HCT116 (cell line): ENCODE measurements around the gene GJA10. TPM values are rescaled to one million over a fixed set of nuclear protein-coding genes. Genes with fewer than 3 reads are reported as not detected.

Source experiments
- ATAC-seq: fragments of 200-7000 bp; cut with Tn5 transposase; 2 replicates; pipeline ENCODE4 v1.9.1; 2020; ENCODE audit warnings: mild to moderate bottlenecking, moderate library complexity
- BruUV-seq: library from RNA; stranded (reverse); fragments of 400-500 nt; replicated peaks from 2 replicates; lab custom pipeline; 2021; lab: Mats Ljungman, UMichigan
- CTCF ChIA-PET: fragments of 300-600 bp; sonication (Branson Sonifier 250); formaldehyde crosslinking; loops from one replicate; lab custom pipeline; 2021; ENCODE audit warnings: antibody characterized with exemption; lab: Charles Lee
- POLR2A ChIA-PET: fragments of 300-600, 350-600 bp; sonication (Branson Sonifier 250); formaldehyde crosslinking; loops from one replicate; lab custom pipeline; 2021; ENCODE audit warnings: antibody characterized with exemption; lab: Charles Lee
- RAD21 ChIA-PET, 2 experiments: fragments of 300-600 bp; sonication (Branson Sonifier 250); formaldehyde crosslinking; loops; one replicate each; lab custom pipeline; 2023; ENCODE audit warnings: low total read pairs in 2 of 2; ENCODE audit not compliant: uncharacterized antibody in 2 of 2, unreplicated experiment in 2 of 2, low non-redundant PET in 1 of 2; lab: Charles Lee
- DNase-seq: peaks from one replicate; pipeline ENCODE4 v3.0.0-alpha.2; 2010; ENCODE audit warnings: low read depth, low spot score
- H2AFZ ChIP-seq: fragments of 200-600 bp; shearing (Covaris generic), sonication (generic); 2 replicates; pipeline ENCODE4 v1.6.1; 2017; ENCODE audit warnings: low read depth, mixed run types, mixed read lengths, antibody characterized with exemption, low read length; ENCODE audit not compliant: poor library complexity, severe bottlenecking
- H3K27ac ChIP-seq: 2 replicates; pipeline ENCODE4 v1.5.1; 2012; ENCODE audit warnings: low read depth, low read length
- H3K27me3 ChIP-seq: fragments of 200-600 bp; sonication (generic); 2 replicates; pipeline ENCODE4 v1.6.1; 2016; ENCODE audit warnings: mixed run types, low read length, mixed read lengths; ENCODE audit not compliant: insufficient read depth
- H3K36me3 ChIP-seq, 2 experiments: fragments of 200-500 bp in 1 of 2; fragments of 200-600 bp in 1 of 2; sonication (Bioruptor generic) in 1 of 2; sonication (generic) in 1 of 2; 2 replicates each; pipeline versions ENCODE4 v1.5.1 to v1.6.1; 2014 to 2016; ENCODE audit warnings: low read length in 2 of 2, inconsistent platforms in 1 of 2, mixed read lengths in 1 of 2, mixed run types in 1 of 2; ENCODE audit not compliant: insufficient read depth in 2 of 2, control insufficient read depth in 1 of 2
- H3K4me1 ChIP-seq, 2 experiments: fragments of 200-600 bp in 1 of 2; sonication (generic) in 1 of 2; 2 replicates each; pipeline versions ENCODE4 v1.5.1 to v1.6.1; 2012 to 2017; ENCODE audit warnings: low read length in 2 of 2, inconsistent platforms in 1 of 2, mild to moderate bottlenecking in 1 of 2, mixed read lengths in 1 of 2, mixed run types in 1 of 2, moderate library complexity in 1 of 2; ENCODE audit not compliant: insufficient read depth in 2 of 2, control insufficient read depth in 1 of 2
- H3K4me2 ChIP-seq: fragments of 200-600 bp; sonication (generic); 2 replicates; pipeline ENCODE4 v1.6.1; 2017; ENCODE audit warnings: mixed run types, low read length, mixed read lengths
- H3K4me3 ChIP-seq, 2 experiments: fragments of 200-600 bp in 1 of 2; sonication (generic) in 1 of 2; replicated peaks in 1 of 2; 2 replicates each; pipeline ENCODE4 v1.5.1; 2011 to 2016; ENCODE audit warnings: low read length in 2 of 2, control low read depth in 1 of 2, low read depth in 1 of 2, mild to moderate bottlenecking in 1 of 2, mixed read lengths in 1 of 2, mixed run types in 1 of 2
- H3K79me2 ChIP-seq: fragments of 200-600 bp; sonication (generic); 2 replicates; pipeline ENCODE4 v1.6.1; 2017; ENCODE audit warnings: mild to moderate bottlenecking, mixed run types, low read length, moderate library complexity, mixed read lengths; ENCODE audit not compliant: insufficient read depth
- H3K9ac ChIP-seq: fragments of 200-600 bp; sonication (generic); 2 replicates; pipeline ENCODE4 v1.6.1; 2016; ENCODE audit warnings: low read length, mixed read lengths
- H3K9me2 ChIP-seq: fragments of 200-600 bp; sonication (generic), shearing (Covaris generic); 2 replicates; pipeline ENCODE4 v1.6.1; 2017; ENCODE audit warnings: mixed run types, mild to moderate bottlenecking, moderate library complexity; ENCODE audit not compliant: insufficient read depth
- H3K9me3 ChIP-seq, 2 experiments: fragments of 200-500 bp in 1 of 2; fragments of 200-600 bp in 1 of 2; sonication (Bioruptor generic) in 1 of 2; sonication (generic) in 1 of 2; 2 replicates each; pipeline ENCODE4 v1.6.1; 2014 to 2017; ENCODE audit warnings: low read length in 2 of 2, mixed read lengths in 2 of 2, inconsistent platforms in 1 of 2, low read depth in 1 of 2, mild to moderate bottlenecking in 1 of 2, mixed run types in 1 of 2, moderate library complexity in 1 of 2; ENCODE audit not compliant: control insufficient read depth in 1 of 2, insufficient read depth in 1 of 2
- H4K20me1 ChIP-seq: fragments of 200-600 bp; sonication (generic), shearing (Covaris generic); 2 replicates; pipeline ENCODE4 v1.6.1; 2017; ENCODE audit warnings: mixed run types, mild to moderate bottlenecking, moderate library complexity; ENCODE audit not compliant: insufficient read depth
- ATF3 ChIP-seq: IDR thresholded peaks from 2 replicates; pipeline ENCODE4 v1.6.1; 2012
- CEBPB ChIP-seq: IDR thresholded peaks from 2 replicates; pipeline ENCODE4 v1.6.1; 2012; ENCODE audit warnings: low read depth
- EZH2 ChIP-seq: fragments of 200-600 bp; sonication (generic); IDR thresholded peaks from 2 replicates; pipeline ENCODE4 v1.6.1; 2017; ENCODE audit warnings: antibody characterized with exemption, mixed run types
- JUND ChIP-seq: IDR thresholded peaks from 2 replicates; pipeline ENCODE4 v1.6.1; 2012
- POLR2A ChIP-seq: IDR thresholded peaks from 2 replicates; pipeline ENCODE4 v1.7.0; 2011; ENCODE audit warnings: borderline replicate concordance; ENCODE audit not compliant: insufficient read depth, insufficient read length; ENCODE audit errors: extremely low read depth
- POLR2AphosphoS5 ChIP-seq: IDR thresholded peaks from 2 replicates; pipeline ENCODE4 v1.6.1; 2011; ENCODE audit warnings: mild to moderate bottlenecking, low read depth, low read length, moderate library complexity
- SIN3A ChIP-seq: IDR thresholded peaks from 2 replicates; pipeline ENCODE4 v1.6.1; 2012; ENCODE audit warnings: low read depth
- TCF7L2 ChIP-seq: IDR thresholded peaks from 2 replicates; pipeline ENCODE4 v1.7.0; 2011; ENCODE audit warnings: borderline replicate concordance, inconsistent platforms; ENCODE audit not compliant: insufficient read depth, insufficient read length; ENCODE audit errors: extremely low read depth
- YY1 ChIP-seq: IDR thresholded peaks from 2 replicates; pipeline ENCODE4 v1.6.1; 2011; ENCODE audit warnings: low read length, low read depth, moderate library complexity, mild to moderate bottlenecking; ENCODE audit not compliant: insufficient replicate concordance; ENCODE audit errors: extremely low read depth
- ZNF274 ChIP-seq: fragments of 200-500 bp; sonication (Bioruptor generic); IDR thresholded peaks from 2 replicates; pipeline ENCODE4 v1.6.1; 2014; ENCODE audit warnings: mild to moderate bottlenecking, low read depth, low read length, inconsistent platforms
- intact Hi-C: fragments of 100-400 bp; cut with micrococcal nuclease; formaldehyde crosslinking; loops from 2 replicates; pipeline ENCODE4 v1.10.0; 2022
- total RNA-seq: library from RNA; stranded (reverse); gene quantifications from one replicate; pipeline ENCODE4 v1.2.1, GENCODE V29; 2021; ENCODE audit not compliant: unreplicated experiment
- TF ChIP-seq, protein P1 (sequence below): IDR thresholded peaks from 2 replicates; pipeline ENCODE4 v1.6.1; 2012; ENCODE audit warnings: low read depth
- TF ChIP-seq, protein P2 (sequence below): IDR thresholded peaks from 2 replicates; pipeline ENCODE4 v1.6.1; 2012
- TF ChIP-seq, protein P3 (sequence below): IDR thresholded peaks from 2 replicates; pipeline ENCODE4 v1.6.1; 2011; ENCODE audit warnings: mild to moderate bottlenecking, low read length, moderate library complexity; ENCODE audit not compliant: insufficient replicate concordance; ENCODE audit errors: extremely low read depth
- TF ChIP-seq, protein P4 (sequence below), 3 experiments: fragments of 200-600 bp in 1 of 3; sonication (generic) in 1 of 3; IDR thresholded peaks in 2 of 3; conservative IDR thresholded peaks in 1 of 3; 2 replicates each; pipeline ENCODE4 v1.5.1; 2012 to 2017; ENCODE audit warnings: low read depth in 2 of 3, low read length in 2 of 3, antibody characterized with exemption in 1 of 3, borderline replicate concordance in 1 of 3, control low read depth in 1 of 3, mild to moderate bottlenecking in 1 of 3, mixed read lengths in 1 of 3, mixed run types in 1 of 3, moderate library complexity in 1 of 3; ENCODE audit not compliant: insufficient read depth in 1 of 3

GJA10 gene
- total RNA-seq, 1 experiment from 2014 or later = not detected

- H3K27me3 ChIP-seq = no peaks in the 10 kb centered on the region
- TF ChIP-seq POLR2A = no peak
- TF ChIP-seq POLR2AphosphoS5 = no peak
- TF ChIP-seq EZH2 = no peak
- TF ChIP-seq ATF3 = no peak
- TF ChIP-seq, protein P1, sequence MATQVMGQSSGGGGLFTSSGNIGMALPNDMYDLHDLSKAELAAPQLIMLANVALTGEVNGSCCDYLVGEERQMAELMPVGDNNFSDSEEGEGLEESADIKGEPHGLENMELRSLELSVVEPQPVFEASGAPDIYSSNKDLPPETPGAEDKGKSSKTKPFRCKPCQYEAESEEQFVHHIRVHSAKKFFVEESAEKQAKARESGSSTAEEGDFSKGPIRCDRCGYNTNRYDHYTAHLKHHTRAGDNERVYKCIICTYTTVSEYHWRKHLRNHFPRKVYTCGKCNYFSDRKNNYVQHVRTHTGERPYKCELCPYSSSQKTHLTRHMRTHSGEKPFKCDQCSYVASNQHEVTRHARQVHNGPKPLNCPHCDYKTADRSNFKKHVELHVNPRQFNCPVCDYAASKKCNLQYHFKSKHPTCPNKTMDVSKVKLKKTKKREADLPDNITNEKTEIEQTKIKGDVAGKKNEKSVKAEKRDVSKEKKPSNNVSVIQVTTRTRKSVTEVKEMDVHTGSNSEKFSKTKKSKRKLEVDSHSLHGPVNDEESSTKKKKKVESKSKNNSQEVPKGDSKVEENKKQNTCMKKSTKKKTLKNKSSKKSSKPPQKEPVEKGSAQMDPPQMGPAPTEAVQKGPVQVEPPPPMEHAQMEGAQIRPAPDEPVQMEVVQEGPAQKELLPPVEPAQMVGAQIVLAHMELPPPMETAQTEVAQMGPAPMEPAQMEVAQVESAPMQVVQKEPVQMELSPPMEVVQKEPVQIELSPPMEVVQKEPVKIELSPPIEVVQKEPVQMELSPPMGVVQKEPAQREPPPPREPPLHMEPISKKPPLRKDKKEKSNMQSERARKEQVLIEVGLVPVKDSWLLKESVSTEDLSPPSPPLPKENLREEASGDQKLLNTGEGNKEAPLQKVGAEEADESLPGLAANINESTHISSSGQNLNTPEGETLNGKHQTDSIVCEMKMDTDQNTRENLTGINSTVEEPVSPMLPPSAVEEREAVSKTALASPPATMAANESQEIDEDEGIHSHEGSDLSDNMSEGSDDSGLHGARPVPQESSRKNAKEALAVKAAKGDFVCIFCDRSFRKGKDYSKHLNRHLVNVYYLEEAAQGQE = no peak
- TF ChIP-seq, protein P2, sequence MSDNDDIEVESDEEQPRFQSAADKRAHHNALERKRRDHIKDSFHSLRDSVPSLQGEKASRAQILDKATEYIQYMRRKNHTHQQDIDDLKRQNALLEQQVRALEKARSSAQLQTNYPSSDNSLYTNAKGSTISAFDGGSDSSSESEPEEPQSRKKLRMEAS = no peak
- no peak for TF ChIP-seq ZNF274
- TF ChIP-seq, protein P3, sequence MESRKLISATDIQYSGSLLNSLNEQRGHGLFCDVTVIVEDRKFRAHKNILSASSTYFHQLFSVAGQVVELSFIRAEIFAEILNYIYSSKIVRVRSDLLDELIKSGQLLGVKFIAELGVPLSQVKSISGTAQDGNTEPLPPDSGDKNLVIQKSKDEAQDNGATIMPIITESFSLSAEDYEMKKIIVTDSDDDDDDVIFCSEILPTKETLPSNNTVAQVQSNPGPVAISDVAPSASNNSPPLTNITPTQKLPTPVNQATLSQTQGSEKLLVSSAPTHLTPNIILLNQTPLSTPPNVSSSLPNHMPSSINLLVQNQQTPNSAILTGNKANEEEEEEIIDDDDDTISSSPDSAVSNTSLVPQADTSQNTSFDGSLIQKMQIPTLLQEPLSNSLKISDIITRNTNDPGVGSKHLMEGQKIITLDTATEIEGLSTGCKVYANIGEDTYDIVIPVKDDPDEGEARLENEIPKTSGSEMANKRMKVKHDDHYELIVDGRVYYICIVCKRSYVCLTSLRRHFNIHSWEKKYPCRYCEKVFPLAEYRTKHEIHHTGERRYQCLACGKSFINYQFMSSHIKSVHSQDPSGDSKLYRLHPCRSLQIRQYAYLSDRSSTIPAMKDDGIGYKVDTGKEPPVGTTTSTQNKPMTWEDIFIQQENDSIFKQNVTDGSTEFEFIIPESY = no peak
- TF ChIP-seq CEBPB = no peak
- TF ChIP-seq, protein P4, sequence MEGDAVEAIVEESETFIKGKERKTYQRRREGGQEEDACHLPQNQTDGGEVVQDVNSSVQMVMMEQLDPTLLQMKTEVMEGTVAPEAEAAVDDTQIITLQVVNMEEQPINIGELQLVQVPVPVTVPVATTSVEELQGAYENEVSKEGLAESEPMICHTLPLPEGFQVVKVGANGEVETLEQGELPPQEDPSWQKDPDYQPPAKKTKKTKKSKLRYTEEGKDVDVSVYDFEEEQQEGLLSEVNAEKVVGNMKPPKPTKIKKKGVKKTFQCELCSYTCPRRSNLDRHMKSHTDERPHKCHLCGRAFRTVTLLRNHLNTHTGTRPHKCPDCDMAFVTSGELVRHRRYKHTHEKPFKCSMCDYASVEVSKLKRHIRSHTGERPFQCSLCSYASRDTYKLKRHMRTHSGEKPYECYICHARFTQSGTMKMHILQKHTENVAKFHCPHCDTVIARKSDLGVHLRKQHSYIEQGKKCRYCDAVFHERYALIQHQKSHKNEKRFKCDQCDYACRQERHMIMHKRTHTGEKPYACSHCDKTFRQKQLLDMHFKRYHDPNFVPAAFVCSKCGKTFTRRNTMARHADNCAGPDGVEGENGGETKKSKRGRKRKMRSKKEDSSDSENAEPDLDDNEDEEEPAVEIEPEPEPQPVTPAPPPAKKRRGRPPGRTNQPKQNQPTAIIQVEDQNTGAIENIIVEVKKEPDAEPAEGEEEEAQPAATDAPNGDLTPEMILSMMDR (IDR thresholded peaks at IDR 0.05 in 2 of 3, conservative IDR thresholded peaks at IDR 0.05 in 1 of 3; ENCODE audit: borderline replicate concordance in 1 of 3, insufficient read depth in 1 of 3, low read depth in 2 of 3, low read length in 2 of 3) = no peak
- no peak for TF ChIP-seq YY1
- TF ChIP-seq JUND = no peak
- no peak for TF ChIP-seq SIN3A
- no peak for TF ChIP-seq TCF7L2
- H3K4me2 ChIP-seq = no peak overlapping the region
- no TSS peak for BruUV-seq
- H3K36me3 ChIP-seq = peaks cover 27 to 49% of the 10 kb centered on the region in 2 experiments; a peak in 3 of 4 replicates
- CTCF ChIA-PET = no interaction called here
- H3K27ac ChIP-seq = no peak overlapping the region
- H3K9me2 ChIP-seq = no peaks in the 10 kb centered on the region
- H3K79me2 ChIP-seq = no peaks in the 10 kb centered on the region
- no peak for DNase-seq
- intact Hi-C loops = no loop called here
- POLR2A ChIA-PET = no interaction called here
- H3K9me3 ChIP-seq = no peaks in the 10 kb centered on the region; a peak in 1 of 4 replicates
- RAD21 ChIA-PET = no interaction called here
- H3K4me1 ChIP-seq = no peaks in the 10 kb centered on the region
- ATAC-seq = no peak
- H3K4me3 ChIP-seq = no peak overlapping the region
- no peak overlapping the region for H2AFZ ChIP-seq
- H3K9ac ChIP-seq = no peak overlapping the region
- H4K20me1 ChIP-seq = no peaks in the 10 kb centered on the region; the same call in 1 of the 2 replicates
These were observed 28.1 kb upstream of the GJA10 start for GRCh38 chr6:89866024-89866678.
